GM19467 (cell line): ENCODE results near the gene GCNT2.
"Not testable (repeated sequence)": the region's sequence is repeated elsewhere in the genome, so short reads cannot be mapped to it uniquely, and the experiment has no call there.

Source experiments
- ATAC-seq: cut with Tn5 transposase; IDR thresholded peaks from one replicate; pipeline ENCODE4 v1.9.1; 2021; ENCODE audit warnings: mild to moderate bottlenecking, moderate library complexity; ENCODE audit not compliant: unreplicated experiment

GCNT2 gene

GRCh38 chr6:10577112-10577511, 56.0 kb downstream of the GCNT2 start:
- ATAC-seq: no peak

- ATAC-seq: no peak
Measured at GRCh38 chr6:10578723-10579122, 57.6 kb downstream of the GCNT2 start.

- no peak for ATAC-seq
Measured at GRCh38 chr6:10579803-10580202, 58.7 kb downstream of the GCNT2 start.

- ATAC-seq: no peak
Measured at GRCh38 chr6:10580570-10580969, 59.4 kb downstream of the GCNT2 start.

- ATAC-seq: not testable (repeated sequence)
Measured at GRCh38 chr6:10581402-10581801, 60.3 kb downstream of the GCNT2 start.

GRCh38 chr6:10582774-10583508, 61.8 kb downstream of the GCNT2 start:
- ATAC-seq: no peak

GRCh38 chr6:10583509-10583901, 62.4 kb downstream of the GCNT2 start:
- ATAC-seq: no peak

GRCh38 chr6:10584607-10585006, 63.5 kb downstream of the GCNT2 start:
- no peak for ATAC-seq

- ATAC-seq: no peak
Measured at GRCh38 chr6:10585209-10585845, 64.2 kb downstream of the GCNT2 start.

GRCh38 chr6:10586302-10586701, 65.2 kb downstream of the GCNT2 start:
- no peak for ATAC-seq

- no peak for ATAC-seq
Measured at GRCh38 chr6:10587656-10588406, 66.7 kb downstream of the GCNT2 start.

GRCh38 chr6:10588562-10589428, 67.6 kb downstream of the GCNT2 start:
- ATAC-seq: no peak

GRCh38 chr6:10589429-10589727, 68.2 kb downstream of the GCNT2 start:
- no peak for ATAC-seq

GRCh38 chr6:10589983-10590382, 68.8 kb downstream of the GCNT2 start:
- ATAC-seq: no peak

- ATAC-seq: no peak
Measured at GRCh38 chr6:10591422-10592160, 70.4 kb downstream of the GCNT2 start.

- no peak for ATAC-seq
Measured at GRCh38 chr6:10595731-10596664, 74.8 kb downstream of the GCNT2 start.

- no peak for ATAC-seq
Measured at GRCh38 chr6:10597499-10598001, 76.4 kb downstream of the GCNT2 start.

GRCh38 chr6:10598084-10598960, 77.2 kb downstream of the GCNT2 start:
- no peak for ATAC-seq
